LNCaP clone FGC (cell line): ENCODE measurements around the gene CACHD1.
A peak's percentile ranks its signal among the peaks of the same experiment; 100 is the strongest.

Experiments
- DNase-seq: peaks from one replicate; pipeline ENCODE4 v3.0.0-alpha.2; 2011; ENCODE audit warnings: low read depth
- H3K4me3 ChIP-seq: 2 replicates; pipeline ENCODE4 v1.5.1; 2011; ENCODE audit warnings: mild to moderate bottlenecking, low read depth, low read length, control low read depth
- TF ChIP-seq, protein P1 (sequence below): IDR thresholded peaks from 2 replicates; pipeline ENCODE4 v1.5.1; 2012; ENCODE audit warnings: mild to moderate bottlenecking; ENCODE audit not compliant: control insufficient read depth, insufficient read depth; ENCODE audit errors: extremely low read depth

CACHD1 gene

DNA sequence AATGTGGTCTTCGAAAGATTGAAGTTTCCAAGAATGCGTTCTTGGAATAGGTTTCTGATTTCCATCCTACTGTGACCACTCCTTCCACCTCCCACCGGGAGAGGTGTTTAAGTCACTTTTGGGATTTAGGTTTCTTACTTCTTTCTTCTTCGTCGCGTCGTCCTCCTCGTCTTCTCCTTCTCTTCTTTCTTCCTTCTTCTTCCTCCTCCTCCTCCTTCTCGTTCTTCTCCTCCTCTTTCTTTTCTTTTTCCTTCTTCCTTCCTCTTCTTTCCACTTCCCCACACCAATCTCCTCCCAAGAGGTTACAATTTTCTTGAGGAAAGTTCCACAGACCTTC is 2.1 kb downstream of the CACHD1 start:
- TF ChIP-seq, protein P1, sequence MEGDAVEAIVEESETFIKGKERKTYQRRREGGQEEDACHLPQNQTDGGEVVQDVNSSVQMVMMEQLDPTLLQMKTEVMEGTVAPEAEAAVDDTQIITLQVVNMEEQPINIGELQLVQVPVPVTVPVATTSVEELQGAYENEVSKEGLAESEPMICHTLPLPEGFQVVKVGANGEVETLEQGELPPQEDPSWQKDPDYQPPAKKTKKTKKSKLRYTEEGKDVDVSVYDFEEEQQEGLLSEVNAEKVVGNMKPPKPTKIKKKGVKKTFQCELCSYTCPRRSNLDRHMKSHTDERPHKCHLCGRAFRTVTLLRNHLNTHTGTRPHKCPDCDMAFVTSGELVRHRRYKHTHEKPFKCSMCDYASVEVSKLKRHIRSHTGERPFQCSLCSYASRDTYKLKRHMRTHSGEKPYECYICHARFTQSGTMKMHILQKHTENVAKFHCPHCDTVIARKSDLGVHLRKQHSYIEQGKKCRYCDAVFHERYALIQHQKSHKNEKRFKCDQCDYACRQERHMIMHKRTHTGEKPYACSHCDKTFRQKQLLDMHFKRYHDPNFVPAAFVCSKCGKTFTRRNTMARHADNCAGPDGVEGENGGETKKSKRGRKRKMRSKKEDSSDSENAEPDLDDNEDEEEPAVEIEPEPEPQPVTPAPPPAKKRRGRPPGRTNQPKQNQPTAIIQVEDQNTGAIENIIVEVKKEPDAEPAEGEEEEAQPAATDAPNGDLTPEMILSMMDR: no peak
- no peak for DNase-seq
- no peak overlapping the region for H3K4me3 ChIP-seq

DNA sequence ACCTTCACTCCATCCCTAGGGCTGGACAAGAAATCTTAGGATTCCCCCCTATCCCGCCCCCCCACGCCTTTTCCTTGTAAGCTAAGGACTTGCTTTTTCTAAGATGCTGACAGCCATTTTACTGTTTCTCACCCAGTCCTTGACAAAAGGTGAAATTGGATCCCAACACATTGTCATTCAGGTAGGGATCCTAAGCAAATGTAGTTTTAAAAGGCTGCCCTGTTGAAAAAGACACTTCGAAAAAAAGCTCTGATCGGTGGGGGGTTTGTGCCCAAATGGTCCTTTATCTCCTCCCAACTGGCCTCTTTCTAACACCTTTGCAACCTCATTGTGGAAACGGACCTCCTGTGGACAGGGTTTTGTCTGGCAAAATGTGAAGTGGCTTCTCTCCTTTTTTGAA is 2.9 kb downstream of the CACHD1 start:
- H3K4me3 ChIP-seq: no peak overlapping the region
- TF ChIP-seq, protein P1: no peak
- no peak for DNase-seq

DNA sequence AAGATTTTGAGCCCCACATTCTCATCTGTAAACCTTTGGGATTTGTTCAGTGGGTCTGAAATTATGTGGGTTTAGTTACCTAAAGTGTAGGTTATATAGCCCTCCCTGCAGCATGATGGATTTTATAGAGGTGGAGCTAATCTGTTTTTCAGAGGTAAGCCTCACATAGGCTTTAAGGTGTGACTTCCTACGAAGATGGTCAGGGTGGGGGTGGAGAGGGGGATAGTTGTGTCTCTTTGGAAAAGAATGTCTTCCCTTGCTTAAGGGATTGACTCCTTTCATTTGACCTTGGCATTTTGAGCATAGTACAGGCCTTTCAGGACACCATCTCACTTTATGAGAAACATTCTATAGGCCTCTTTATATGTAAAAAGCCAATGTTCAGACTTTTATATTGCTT is 3.4 kb downstream of the CACHD1 start:
- TF ChIP-seq, protein P1: no peak
- DNase-seq: no peak
- H3K4me3 ChIP-seq: no peak overlapping the region

DNA sequence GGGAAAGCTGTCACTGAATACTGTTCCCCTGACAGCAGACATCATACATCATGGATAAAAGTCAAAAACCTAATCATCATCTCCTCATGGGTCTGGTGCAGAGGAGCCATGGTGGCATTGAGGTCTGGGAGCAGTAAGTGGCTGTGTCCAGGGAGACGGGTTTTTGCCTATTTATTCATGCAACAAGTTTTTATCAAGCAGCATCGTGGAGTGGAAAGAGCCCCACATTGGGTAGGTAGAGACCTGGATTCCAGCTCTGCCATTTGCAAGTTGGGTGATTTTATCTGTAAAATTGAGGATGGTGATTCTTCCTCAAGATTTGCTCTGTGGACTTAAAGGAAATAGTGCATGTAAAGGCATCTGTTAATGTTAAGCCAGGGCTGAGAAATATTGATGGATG is 4.2 kb downstream of the CACHD1 start:
- TF ChIP-seq, protein P1: no peak
- no peak for DNase-seq
- no peak overlapping the region for H3K4me3 ChIP-seq

DNA sequence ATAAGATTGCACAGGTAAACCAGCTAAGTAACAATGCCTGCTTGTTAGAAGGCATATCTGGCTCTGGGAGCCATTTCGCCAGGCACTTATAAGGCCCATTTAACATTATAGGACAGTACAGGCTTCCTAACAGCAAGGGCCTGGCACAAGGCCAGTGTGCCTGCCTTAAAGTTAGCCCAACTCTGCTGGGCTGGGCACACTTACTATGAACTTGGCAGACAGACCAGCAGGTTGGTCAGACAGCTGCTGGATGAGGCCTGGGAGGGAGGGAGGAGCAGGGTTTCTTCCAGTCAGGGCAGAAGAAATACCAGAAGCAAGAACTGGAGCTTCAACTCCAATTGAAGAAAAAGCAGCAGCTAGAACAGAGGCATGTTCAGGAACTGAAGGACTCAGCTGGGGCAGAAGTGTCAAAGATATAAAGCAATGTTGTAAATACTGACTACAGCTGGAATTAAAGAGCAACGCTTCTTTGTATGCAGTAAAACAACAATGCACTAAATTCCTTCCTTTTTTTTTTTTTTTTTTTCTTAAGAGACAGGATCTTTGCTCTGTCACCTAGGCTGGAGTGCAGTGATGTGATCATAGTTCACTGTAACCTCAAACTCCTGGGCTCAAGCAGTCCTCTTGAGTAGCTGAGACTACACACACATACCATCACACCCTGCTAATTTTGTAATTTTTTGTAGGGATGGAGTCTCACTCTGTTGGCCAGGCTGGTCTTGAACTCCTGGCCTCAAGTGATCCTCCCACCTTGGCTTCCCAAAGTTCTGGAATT is 4.9 kb downstream of the CACHD1 start:
- peak; percentile 93 for DNase-seq
- TF ChIP-seq, protein P1: no peak
- H3K4me3 ChIP-seq: no peak overlapping the region

DNA sequence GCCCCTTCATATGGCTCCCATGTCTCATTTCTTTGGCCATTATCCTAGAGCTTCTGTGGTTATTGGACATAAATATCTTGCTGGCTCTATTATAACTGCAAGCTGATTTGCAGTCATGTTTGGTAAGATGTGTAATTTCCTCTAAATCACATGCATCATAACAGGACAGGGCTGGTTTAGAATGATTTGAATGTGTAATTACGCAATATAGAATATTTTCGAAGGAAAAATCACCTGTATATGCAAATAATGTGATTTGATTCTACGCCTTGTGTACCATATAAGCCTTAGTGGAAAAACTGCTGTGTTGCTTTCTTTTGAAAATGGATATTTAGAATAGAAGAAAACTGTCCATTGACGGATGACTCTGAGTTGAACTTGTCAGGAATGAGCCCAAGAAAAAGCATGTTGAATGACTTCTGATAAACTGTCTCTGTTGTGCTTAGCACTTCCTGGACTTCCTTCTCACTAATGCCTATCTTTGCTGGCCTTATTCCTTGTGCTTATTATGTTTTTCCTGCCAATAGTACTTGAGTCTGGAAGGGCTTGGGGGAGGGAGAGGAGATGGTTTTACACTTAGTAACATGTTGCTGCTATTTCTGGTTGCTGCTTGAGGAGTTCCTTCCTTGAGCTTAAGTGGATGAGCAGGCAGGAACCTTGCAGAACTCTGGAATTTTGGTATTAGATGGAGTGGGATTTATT is 6.5 kb downstream of the CACHD1 start:
- TF ChIP-seq, protein P1: no peak
- H3K4me3 ChIP-seq: no peak overlapping the region
- peak; percentile 14 for DNase-seq
